Smooth muscle cell (in vitro differentiated cells): ENCODE data around the gene TNFAIP2. TPM values are rescaled to one million over a fixed set of nuclear protein-coding genes. Genes with fewer than 3 reads are reported as not detected.

ENCODE experiments used
- DNase-seq: peaks from one replicate; lab custom pipeline; 2025; ENCODE audit not compliant: unreplicated experiment; lab: John Stamatoyannopoulos, UW
- H2AFZ ChIP-seq: fragments of 200-600 bp; sonication (generic); 2 replicates; pipeline ENCODE4 v1.6.0; 2016; ENCODE audit warnings: antibody characterized with exemption, low read depth, mild to moderate bottlenecking
- H3F3A ChIP-seq: fragments of 200-600 bp; sonication (generic); 2 replicates; pipeline ENCODE4 v1.6.0; 2017; ENCODE audit warnings: antibody characterized with exemption, low read depth
- H3K27ac ChIP-seq: fragments of 200-600 bp; sonication (generic); 2 replicates; pipeline ENCODE4 v1.5.1; 2016; ENCODE audit warnings: low read depth, mild to moderate bottlenecking
- H3K27me3 ChIP-seq: fragments of 200-600 bp; sonication (generic); 2 replicates; pipeline ENCODE4 v1.6.1; 2016; ENCODE audit warnings: low read depth, mild to moderate bottlenecking
- H3K36me3 ChIP-seq: fragments of 200-600 bp; sonication (generic); 2 replicates; pipeline ENCODE4 v1.5.1; 2016; ENCODE audit warnings: low read depth
- H3K4me1 ChIP-seq: fragments of 200-600 bp; sonication (generic); 2 replicates; pipeline ENCODE4 v1.5.1; 2016; ENCODE audit warnings: low read depth
- H3K4me2 ChIP-seq: fragments of 200-600 bp; sonication (generic); 2 replicates; pipeline ENCODE4 v1.6.0; 2016; ENCODE audit warnings: mild to moderate bottlenecking
- H3K4me3 ChIP-seq: fragments of 200-600 bp; sonication (generic); 2 replicates; pipeline ENCODE4 v1.5.1; 2016; ENCODE audit warnings: mild to moderate bottlenecking
- H3K79me2 ChIP-seq: fragments of 200-600 bp; sonication (generic); 2 replicates; pipeline ENCODE4 v1.6.0; 2016; ENCODE audit warnings: low read depth, mild to moderate bottlenecking
- H3K9ac ChIP-seq: fragments of 200-600 bp; sonication (generic); 2 replicates; pipeline ENCODE4 v1.6.0; 2016; ENCODE audit warnings: low read depth
- H3K9me3 ChIP-seq: fragments of 200-600 bp; sonication (generic); replicated peaks from 2 replicates; pipeline ENCODE4 v1.5.1; 2016; ENCODE audit warnings: low read depth
- H4K20me1 ChIP-seq: fragments of 200-600 bp; sonication (generic); 2 replicates; pipeline ENCODE4 v1.6.0; 2016; ENCODE audit warnings: low read depth
- CTCF ChIP-seq: fragments of 200-600 bp; sonication (generic); IDR thresholded peaks from 2 replicates; pipeline ENCODE4 v1.5.1; 2017; ENCODE audit warnings: borderline replicate concordance, mild to moderate bottlenecking, antibody characterized with exemption; ENCODE audit not compliant: insufficient read depth, poor library complexity, severe bottlenecking
- WGBS: methylation state at CpG from one replicate; pipeline ENCODE4 v1.1.7; 2016; ENCODE audit warnings: low lambda C conversion rate; 5-methylcytosine and 5-hydroxymethylcytosine counted together
- polyA plus RNA-seq: library from polyadenylated mRNA; unstranded; fragments of >200 nt; fragmentation: Nextera tagmentation; extraction: Ambion mirVana; gene quantifications from 2 replicates; pipeline ENCODE4 v1.2.1, GENCODE V29; 2016
- total RNA-seq: library from RNA; depleted of rRNA; stranded (reverse); fragments of >200 nt; gene quantifications from 2 replicates; pipeline ENCODE4 v1.2.3, GENCODE V29; 2014

Gene TNFAIP2
- total and polyA plus RNA-seq, 2 experiments from 2014 or later, result 35.7 to 76.5 TPM

DNA sequence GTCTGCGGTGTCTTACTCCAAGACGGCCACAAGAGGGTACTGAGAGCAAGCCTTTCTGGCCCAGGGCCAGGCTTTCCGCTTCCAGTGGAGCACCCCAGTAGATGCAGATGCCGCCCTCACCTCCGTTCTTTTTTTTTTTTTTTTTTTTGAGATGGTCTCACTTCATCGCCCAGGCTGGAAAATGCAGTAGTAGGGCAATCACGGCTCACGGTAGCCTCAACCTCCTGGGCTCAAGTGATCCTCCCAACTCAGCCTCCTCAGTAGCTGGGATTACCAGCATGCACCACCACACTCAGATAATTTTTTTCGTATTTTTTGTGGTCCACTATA is 44.9 kb upstream of the TNFAIP2 start:
- H3K4me3 ChIP-seq, result no peak overlapping the region
- TF ChIP-seq CTCF, result peak; percentile 63
- no peak overlapping the region for H3K4me2 ChIP-seq
- no peak overlapping the region for H3K27ac ChIP-seq
- WGBS, result 13% methylated on average over 9 of the region's 9 CpGs
- no peaks in the 10 kb centered on the region for H3K4me1 ChIP-seq
- no peaks in the 10 kb centered on the region for H4K20me1 ChIP-seq
- no peak overlapping the region for H3K9ac ChIP-seq
- H3F3A ChIP-seq, result peaks cover 8% of the 10 kb centered on the region
- H3K27me3 ChIP-seq, result no peaks in the 10 kb centered on the region
- H3K9me3 ChIP-seq, result no peaks in the 10 kb centered on the region
- DNase-seq, result no peak
- no peaks in the 10 kb centered on the region for H3K36me3 ChIP-seq
- H3K79me2 ChIP-seq, result no peaks in the 10 kb centered on the region
- H2AFZ ChIP-seq, result no peak overlapping the region

GRCh38 chr14:103078860-103079587 is 44.2 kb upstream of the TNFAIP2 start:
- Histone ChIP-seq H3K4me2 (no peak overlapping the region), H3K4me3 (no peak overlapping the region), H2AFZ (no peak overlapping the region), H3K9ac (no peak overlapping the region), H3K79me2 (no peaks in the 10 kb centered on the region), H3F3A (peaks cover 8% of the 10 kb centered on the region), H3K27me3 (peaks cover 4% of the 10 kb centered on the region), H3K36me3 (no peaks in the 10 kb centered on the region), H4K20me1 (no peaks in the 10 kb centered on the region), H3K4me1 (no peaks in the 10 kb centered on the region), H3K27ac (no peak overlapping the region), H3K9me3 (no peaks in the 10 kb centered on the region)
- no peak for TF ChIP-seq CTCF
- DNase-seq, result no peak
- 85% methylated on average over 11 of the region's 11 CpGs for WGBS

GRCh38 chr14:103081951-103082350 is 41.3 kb upstream of the TNFAIP2 start:
- WGBS, result 100% methylated on average over 2 of the region's 2 CpGs
- no peaks in the 10 kb centered on the region for H3K79me2 ChIP-seq
- no peak overlapping the region for H3K9ac ChIP-seq
- H3K27me3 ChIP-seq, result peaks cover 18% of the 10 kb centered on the region
- H3K4me1 ChIP-seq, result no peaks in the 10 kb centered on the region
- TF ChIP-seq CTCF, result no peak
- no peaks in the 10 kb centered on the region for H3K9me3 ChIP-seq
- no peaks in the 10 kb centered on the region for H3K36me3 ChIP-seq
- H3F3A ChIP-seq, result no peaks in the 10 kb centered on the region
- no peak overlapping the region for H3K4me3 ChIP-seq
- no peak overlapping the region for H3K27ac ChIP-seq
- no peak overlapping the region for H3K4me2 ChIP-seq
- no peaks in the 10 kb centered on the region for H4K20me1 ChIP-seq
- no peak overlapping the region for H2AFZ ChIP-seq
- no peak for DNase-seq
